Panc1 (cell line): ENCODE data around the gene SLC6A6. TPM values are rescaled to one million over a fixed set of nuclear protein-coding genes. Genes with fewer than 3 reads are reported as not detected.
A peak's percentile ranks its signal among the peaks of the same experiment; 100 is the strongest.

Source experiments
- ATAC-seq: fragments of 200-7000 bp; cut with Tn5 transposase; 2 replicates; pipeline ENCODE4 v1.9.1; 2020; ENCODE audit warnings: mild to moderate bottlenecking, moderate library complexity
- BruUV-seq: library from RNA; stranded (reverse); fragments of 400-500 nt; replicated peaks from 2 replicates; lab custom pipeline; 2021; lab: Mats Ljungman, UMichigan
- CTCF ChIA-PET: fragments of 300-600 bp; sonication (Branson Sonifier 250); formaldehyde crosslinking; loops from one replicate; lab custom pipeline; 2022; ENCODE audit warnings: antibody characterized with exemption; lab: Charles Lee
- POLR2A ChIA-PET: fragments of 300-600 bp; sonication (Branson Sonifier 250); formaldehyde crosslinking; loops from one replicate; lab custom pipeline; 2022; ENCODE audit warnings: antibody characterized with exemption; lab: Charles Lee
- DNase-seq: peaks from one replicate; pipeline ENCODE4 v3.0.0-alpha.2; 2010; ENCODE audit warnings: low read depth, low spot score
- H3K27ac ChIP-seq: 2 replicates; pipeline ENCODE4 v1.5.1; 2011; ENCODE audit warnings: mild to moderate bottlenecking, low read length, inconsistent platforms
- H3K27me3 ChIP-seq: fragments of 200-500 bp; sonication (Bioruptor generic); 2 replicates; pipeline ENCODE4 v1.6.0; 2014; ENCODE audit warnings: low read length, inconsistent platforms; ENCODE audit not compliant: control insufficient read depth, insufficient read depth
- H3K36me3 ChIP-seq: fragments of 200-500 bp; sonication (Bioruptor generic); 2 replicates; pipeline ENCODE4 v1.5.1; 2014; ENCODE audit warnings: inconsistent platforms, mild to moderate bottlenecking, low read length, moderate library complexity; ENCODE audit not compliant: control insufficient read depth, insufficient read depth
- H3K4me1 ChIP-seq: 2 replicates; pipeline ENCODE4 v1.5.1; 2011; ENCODE audit warnings: inconsistent platforms, mild to moderate bottlenecking, low read length, moderate library complexity; ENCODE audit not compliant: control insufficient read depth, insufficient read depth
- H3K4me3 ChIP-seq, 2 experiments: 2 replicates each; pipeline ENCODE4 v1.5.1; 2011 to 2012; ENCODE audit warnings: low read depth in 2 of 2, low read length in 2 of 2, mild to moderate bottlenecking in 2 of 2, inconsistent platforms in 1 of 2, moderate library complexity in 1 of 2
- H3K9me3 ChIP-seq: fragments of 200-500 bp; sonication (Bioruptor generic); 2 replicates; pipeline ENCODE4 v1.5.1; 2014; ENCODE audit warnings: low read depth, mild to moderate bottlenecking, inconsistent platforms, low read length, moderate library complexity; ENCODE audit not compliant: control insufficient read depth, insufficient read depth
- POLR2AphosphoS5 ChIP-seq: IDR thresholded peaks from 2 replicates; pipeline ENCODE4 v1.6.1; 2012; ENCODE audit warnings: mild to moderate bottlenecking, low read depth, low read length, moderate library complexity
- REST ChIP-seq, 2 experiments: IDR thresholded peaks; 2 replicates each; pipeline ENCODE4 v1.6.1; 2011 to 2012; ENCODE audit warnings: low read depth in 2 of 2, control low read depth in 1 of 2, low read length in 1 of 2, mild to moderate bottlenecking in 1 of 2, moderate library complexity in 1 of 2; ENCODE audit not compliant: insufficient read depth in 1 of 2
- SIN3A ChIP-seq: IDR thresholded peaks from 2 replicates; pipeline ENCODE4 v1.6.1; 2012; ENCODE audit warnings: low read depth, mild to moderate bottlenecking, low read length, moderate library complexity, borderline replicate concordance; ENCODE audit not compliant: insufficient read depth
- TCF7L2 ChIP-seq: IDR thresholded peaks from 2 replicates; pipeline ENCODE4 v1.6.1; 2011; ENCODE audit warnings: mild to moderate bottlenecking, low read depth, low read length, inconsistent platforms
- in situ Hi-C: cut with HindIII; loops from 2 replicates; pipeline ENCODE4 v1.10.0; 2016; ENCODE audit warnings: low sequenced_read_pairs, low pct_unique_long_range_greater_than_20kb
- intact Hi-C: fragments of 100-400 bp; cut with micrococcal nuclease; formaldehyde crosslinking; loops from one replicate; pipeline ENCODE4 v1.10.0; 2022; ENCODE audit not compliant: unreplicated experiment
- total RNA-seq: library from RNA; stranded (reverse); gene quantifications from one replicate; pipeline ENCODE4 v1.2.1, GENCODE V29; 2021; ENCODE audit not compliant: unreplicated experiment
- TF ChIP-seq, protein P1 (sequence below): fragments of 450-650 bp; IDR thresholded peaks from 2 replicates; pipeline ENCODE4 v1.5.1; 2017; ENCODE audit warnings: mild to moderate bottlenecking

Gene SLC6A6
- total RNA-seq, 1 experiment from 2014 or later = 61.0 TPM

GRCh38 chr3:14467814-14468620 is 65.6 kb downstream of the SLC6A6 start:
- TF ChIP-seq, protein P1, sequence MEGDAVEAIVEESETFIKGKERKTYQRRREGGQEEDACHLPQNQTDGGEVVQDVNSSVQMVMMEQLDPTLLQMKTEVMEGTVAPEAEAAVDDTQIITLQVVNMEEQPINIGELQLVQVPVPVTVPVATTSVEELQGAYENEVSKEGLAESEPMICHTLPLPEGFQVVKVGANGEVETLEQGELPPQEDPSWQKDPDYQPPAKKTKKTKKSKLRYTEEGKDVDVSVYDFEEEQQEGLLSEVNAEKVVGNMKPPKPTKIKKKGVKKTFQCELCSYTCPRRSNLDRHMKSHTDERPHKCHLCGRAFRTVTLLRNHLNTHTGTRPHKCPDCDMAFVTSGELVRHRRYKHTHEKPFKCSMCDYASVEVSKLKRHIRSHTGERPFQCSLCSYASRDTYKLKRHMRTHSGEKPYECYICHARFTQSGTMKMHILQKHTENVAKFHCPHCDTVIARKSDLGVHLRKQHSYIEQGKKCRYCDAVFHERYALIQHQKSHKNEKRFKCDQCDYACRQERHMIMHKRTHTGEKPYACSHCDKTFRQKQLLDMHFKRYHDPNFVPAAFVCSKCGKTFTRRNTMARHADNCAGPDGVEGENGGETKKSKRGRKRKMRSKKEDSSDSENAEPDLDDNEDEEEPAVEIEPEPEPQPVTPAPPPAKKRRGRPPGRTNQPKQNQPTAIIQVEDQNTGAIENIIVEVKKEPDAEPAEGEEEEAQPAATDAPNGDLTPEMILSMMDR = peak; percentile 89
- TF ChIP-seq REST (IDR thresholded peaks at IDR 0.05; ENCODE audit: insufficient read depth in 1 of 2, low read depth in 2 of 2, low read length in 1 of 2) = no peak
- no peak overlapping the region for H3K27ac ChIP-seq
- peaks cover 9% of the 10 kb centered on the region for H3K4me1 ChIP-seq
- ATAC-seq (no peak; the same call in 1 of the 2 replicates), DNase-seq (no peak)
- CTCF ChIA-PET = interaction anchor here (0.6 to 1.2 kb wide), 9 partner anchors 10 to 313 kb away, joined by 3 to 12 read pairs (median 5); partner anchors contain the start of gene SLC6A6
- no peaks in the 10 kb centered on the region for H3K27me3 ChIP-seq
- H3K4me3 ChIP-seq = no peak overlapping the region
- in situ Hi-C loops (no loop called here), intact Hi-C loops (loop anchor here (5.0 kb wide), 2 partner anchors 206 to 266 kb away; no protein-coding TSS in a partner anchor)
- POLR2A ChIA-PET = interaction anchor here (0.7 kb wide), 1 partner anchor 264 kb away, joined by 15 read pairs; no protein-coding TSS in a partner anchor
- BruUV-seq = no TSS peak
- H3K9me3 ChIP-seq = no peaks in the 10 kb centered on the region
- no peaks in the 10 kb centered on the region for H3K36me3 ChIP-seq

- no peaks in the 10 kb centered on the region for H3K27me3 ChIP-seq
- CTCF ChIA-PET = interaction anchor here (0.7 to 0.9 kb wide), 5 partner anchors 11 to 267 kb away, joined by 5 to 12 read pairs (median 5); no protein-coding TSS in a partner anchor
- no peaks in the 10 kb centered on the region for H3K9me3 ChIP-seq
- BruUV-seq = no TSS peak
- H3K27ac ChIP-seq = no peak overlapping the region
- TF ChIP-seq SIN3A = no peak
- TF ChIP-seq, protein P1 = no peak
- TF ChIP-seq REST (IDR thresholded peaks at IDR 0.05; ENCODE audit: insufficient read depth in 1 of 2, low read depth in 2 of 2, low read length in 1 of 2) = no peak
- TF ChIP-seq POLR2AphosphoS5 = no peak
- TF ChIP-seq TCF7L2 = no peak
- peaks cover 11% of the 10 kb centered on the region for H3K4me1 ChIP-seq
- no peaks in the 10 kb centered on the region for H3K36me3 ChIP-seq
- ATAC-seq (no peak), DNase-seq (no peak)
- in situ Hi-C loops = no loop called here
- intact Hi-C loops = loop anchor here (5.0 kb wide), 2 partner anchors 206 to 266 kb away; no protein-coding TSS in a partner anchor
- H3K4me3 ChIP-seq = no peak overlapping the region
- POLR2A ChIA-PET = interaction anchor here (0.7 kb wide), 1 partner anchor 265 kb away, joined by 15 read pairs; no protein-coding TSS in a partner anchor
Measured at GRCh38 chr3:14468621-14468981, 66.2 kb downstream of the SLC6A6 start.
